SU-DHL-6 (cell line): ENCODE data around the gene KRTAP5-2.
"Not testable (repeated sequence)": the region's sequence is repeated elsewhere in the genome, so short reads cannot be mapped to it uniquely, and the experiment has no call there.

Experiments
- EZH2phosphoT487 ChIP-seq: fragments of 200-600 bp; sonication (generic), shearing (Covaris generic); conservative IDR thresholded peaks from 2 replicates; pipeline ENCODE4 v1.6.1; 2018; ENCODE audit warnings: mild to moderate bottlenecking, antibody characterized with exemption, low read length, moderate library complexity, mixed read lengths
- TF ChIP-seq, protein P1 (sequence below): fragments of 200-600 bp; sonication (generic); IDR thresholded peaks from one replicate; pipeline ENCODE4 v1.5.1; 2017; ENCODE audit warnings: antibody characterized with exemption, mild to moderate bottlenecking, low read length, moderate library complexity; ENCODE audit not compliant: insufficient read depth, poor library complexity, severe bottlenecking

DNA sequence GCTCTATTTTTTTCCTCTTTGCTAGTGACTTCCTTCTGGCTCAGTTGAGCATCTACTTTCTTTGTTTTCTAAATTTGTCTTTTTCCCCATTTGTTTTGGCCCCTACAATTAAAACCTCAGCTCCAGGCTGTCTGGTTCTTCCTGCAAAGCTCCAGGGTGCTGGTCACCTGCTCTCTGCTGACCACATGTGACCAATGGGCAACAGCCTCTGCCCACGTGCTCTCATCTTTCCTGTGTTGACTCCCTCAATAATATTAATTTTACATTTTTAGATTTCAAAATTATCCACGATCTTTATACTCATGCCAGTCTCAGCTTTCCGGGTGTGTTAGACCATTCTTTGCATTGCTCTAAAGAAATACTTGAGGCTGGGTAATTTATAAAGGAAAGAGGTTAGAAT is 312 bp upstream of the KRTAP5-2 start:
- TF ChIP-seq, protein P1, sequence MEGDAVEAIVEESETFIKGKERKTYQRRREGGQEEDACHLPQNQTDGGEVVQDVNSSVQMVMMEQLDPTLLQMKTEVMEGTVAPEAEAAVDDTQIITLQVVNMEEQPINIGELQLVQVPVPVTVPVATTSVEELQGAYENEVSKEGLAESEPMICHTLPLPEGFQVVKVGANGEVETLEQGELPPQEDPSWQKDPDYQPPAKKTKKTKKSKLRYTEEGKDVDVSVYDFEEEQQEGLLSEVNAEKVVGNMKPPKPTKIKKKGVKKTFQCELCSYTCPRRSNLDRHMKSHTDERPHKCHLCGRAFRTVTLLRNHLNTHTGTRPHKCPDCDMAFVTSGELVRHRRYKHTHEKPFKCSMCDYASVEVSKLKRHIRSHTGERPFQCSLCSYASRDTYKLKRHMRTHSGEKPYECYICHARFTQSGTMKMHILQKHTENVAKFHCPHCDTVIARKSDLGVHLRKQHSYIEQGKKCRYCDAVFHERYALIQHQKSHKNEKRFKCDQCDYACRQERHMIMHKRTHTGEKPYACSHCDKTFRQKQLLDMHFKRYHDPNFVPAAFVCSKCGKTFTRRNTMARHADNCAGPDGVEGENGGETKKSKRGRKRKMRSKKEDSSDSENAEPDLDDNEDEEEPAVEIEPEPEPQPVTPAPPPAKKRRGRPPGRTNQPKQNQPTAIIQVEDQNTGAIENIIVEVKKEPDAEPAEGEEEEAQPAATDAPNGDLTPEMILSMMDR = not testable (repeated sequence)
- TF ChIP-seq EZH2phosphoT487 = not testable (repeated sequence)
